SK-N-SH (cell line): Measurements from ENCODE around the gene SKP2. TPM values are rescaled to one million over a fixed set of nuclear protein-coding genes. Genes with fewer than 3 reads are reported as not detected.

Source experiments
- CTCF ChIA-PET: fragments of 300-600, 350-600 bp; formaldehyde crosslinking; extraction: SDS; loops from one replicate; lab custom pipeline; 2021; lab: Yijun Ruan, JAX
- POLR2A ChIA-PET: fragments of 350-600 bp; sonication (Branson Sonifier 250); formaldehyde crosslinking; extraction: SDS; loops from one replicate; lab custom pipeline; 2020; ENCODE audit warnings: antibody characterized with exemption, inconsistent platforms; lab: Yijun Ruan, JAX
- DNase-seq: peaks from one replicate; pipeline ENCODE4 v3.0.0; 2012
- H2AFZ ChIP-seq: fragments of 200-600 bp; sonication (generic); 2 replicates; pipeline ENCODE4 v1.8.1; 2016; ENCODE audit warnings: antibody characterized with exemption, mild to moderate bottlenecking, low read depth
- H3F3A ChIP-seq: fragments of 200-600 bp; sonication (generic); replicated peaks from 2 replicates; pipeline ENCODE3; 2016; ENCODE audit warnings: antibody characterized with exemption, mild to moderate bottlenecking; ENCODE audit not compliant: insufficient read depth
- H3K27ac ChIP-seq, 2 experiments: fragments of 200-500 bp in 1 of 2; fragments of 200-600 bp in 1 of 2; sonication (Bioruptor generic) in 1 of 2; sonication (generic), shearing (Covaris generic) in 1 of 2; 2 replicates each; pipeline versions ENCODE4 v1.5.1 to v1.6.1; 2014 to 2016; ENCODE audit warnings: low read depth in 2 of 2, inconsistent platforms in 1 of 2, low read length in 1 of 2, mild to moderate bottlenecking in 1 of 2, mixed read lengths in 1 of 2
- H3K27me3 ChIP-seq: fragments of 200-600 bp; sonication (generic), shearing (Covaris generic); 2 replicates; pipeline ENCODE4 v1.6.1; 2016; ENCODE audit warnings: mixed run types; ENCODE audit not compliant: insufficient read depth
- H3K36me3 ChIP-seq, 2 experiments: fragments of 200-500 bp in 1 of 2; fragments of 200-600 bp in 1 of 2; sonication (Bioruptor generic) in 1 of 2; sonication (generic) in 1 of 2; replicated peaks in 1 of 2; 2 replicates each; pipeline versions ENCODE3 to v1.5.1; 2014 to 2016; ENCODE audit warnings: low read length in 1 of 2, mild to moderate bottlenecking in 1 of 2; ENCODE audit not compliant: insufficient read depth in 2 of 2, control insufficient read depth in 1 of 2
- H3K4me1 ChIP-seq, 2 experiments: fragments of 200-500 bp in 1 of 2; fragments of 200-600 bp in 1 of 2; sonication (Bioruptor generic) in 1 of 2; sonication (generic), shearing (Covaris generic) in 1 of 2; 2 replicates each; pipeline versions ENCODE4 v1.5.1 to v1.6.1; 2014 to 2016; ENCODE audit warnings: low read depth in 1 of 2, low read length in 1 of 2, mixed run types in 1 of 2; ENCODE audit not compliant: insufficient read depth in 2 of 2, control insufficient read depth in 1 of 2
- H3K4me2 ChIP-seq: fragments of 200-600 bp; sonication (generic), shearing (Covaris generic); 2 replicates; pipeline ENCODE4 v1.6.1; 2017; ENCODE audit warnings: mixed run types
- H3K4me3 ChIP-seq, 2 experiments: fragments of 200-500 bp in 1 of 2; fragments of 200-600 bp in 1 of 2; sonication (Bioruptor generic) in 1 of 2; sonication (generic), shearing (Covaris generic) in 1 of 2; 2 replicates each; pipeline versions ENCODE4 v1.5.1 to v1.8.1; 2014 to 2016; ENCODE audit warnings: low read depth in 2 of 2, inconsistent platforms in 1 of 2, low read length in 1 of 2, mild to moderate bottlenecking in 1 of 2, mixed read lengths in 1 of 2, moderate library complexity in 1 of 2
- H3K79me2 ChIP-seq: fragments of 200-600 bp; sonication (generic); 2 replicates; pipeline ENCODE4 v1.8.1; 2017; ENCODE audit warnings: mild to moderate bottlenecking; ENCODE audit not compliant: insufficient read depth
- H3K9ac ChIP-seq: fragments of 200-600 bp; sonication (generic); 2 replicates; pipeline ENCODE4 v1.6.1; 2017; ENCODE audit warnings: mixed run types
- H3K9me2 ChIP-seq: fragments of 200-600 bp; sonication (generic); 2 replicates; pipeline ENCODE4 v1.6.1; 2017; ENCODE audit warnings: mixed run types
- H3K9me3 ChIP-seq: fragments of 200-600 bp; sonication (generic); 2 replicates; pipeline ENCODE4 v1.6.1; 2017; ENCODE audit warnings: mixed run types, mild to moderate bottlenecking, moderate library complexity
- H4K20me1 ChIP-seq: fragments of 200-600 bp; sonication (generic); 2 replicates; pipeline ENCODE4 v1.6.1; 2017; ENCODE audit warnings: mild to moderate bottlenecking, mixed run types; ENCODE audit not compliant: insufficient read depth
- CHD2 ChIP-seq: fragments of 150-350 bp; IDR thresholded peaks from 2 replicates; pipeline ENCODE4 v1.6.1; 2018; ENCODE audit warnings: low read length; ENCODE audit not compliant: partially characterized antibody
- EZH2phosphoT487 ChIP-seq: fragments of 200-600 bp; sonication (generic); IDR thresholded peaks from 2 replicates; pipeline ENCODE4 v1.6.1; 2017; ENCODE audit warnings: low read depth, mixed run types, mild to moderate bottlenecking, antibody characterized with exemption, moderate library complexity, borderline replicate concordance
- FOSL2 ChIP-seq: IDR thresholded peaks from 2 replicates; pipeline ENCODE4 v1.4.0; 2012; ENCODE audit warnings: low read depth, mild to moderate bottlenecking, moderate library complexity, borderline replicate concordance
- FOXJ3 ChIP-seq: sonication (generic); formaldehyde crosslinking; IDR thresholded peaks from 2 replicates; pipeline ENCODE4 v1.5.1; 2020; ENCODE audit warnings: mild to moderate bottlenecking, missing genetic modification reagents
- FOXM1 ChIP-seq: IDR thresholded peaks from 2 replicates; pipeline ENCODE4 v1.4.0; 2012; ENCODE audit warnings: low read depth, mild to moderate bottlenecking
- GATA2 ChIP-seq: sonication (generic); formaldehyde crosslinking; IDR thresholded peaks from 2 replicates; pipeline ENCODE4 v1.5.0; 2020; ENCODE audit warnings: mild to moderate bottlenecking, missing genetic modification reagents
- JUND ChIP-seq: IDR thresholded peaks from 2 replicates; pipeline ENCODE4 v1.4.0; 2012
- MXI1 ChIP-seq: IDR thresholded peaks from 2 replicates; pipeline ENCODE4 v1.6.1; 2012; ENCODE audit warnings: mild to moderate bottlenecking, low read depth, low read length, improper control_type of control experiment
- NFIC ChIP-seq: IDR thresholded peaks from 2 replicates; pipeline ENCODE4 v1.4.0; 2012; ENCODE audit warnings: borderline replicate concordance
- NRF1 ChIP-seq: IDR thresholded peaks from 2 replicates; pipeline ENCODE4 v1.6.1; 2012; ENCODE audit warnings: low read depth, mild to moderate bottlenecking, low read length
- POLR2AphosphoS5 ChIP-seq: IDR thresholded peaks from 2 replicates; pipeline ENCODE4 v1.6.1; 2012; ENCODE audit warnings: low read depth, low read length
- RAD21 ChIP-seq: IDR thresholded peaks from 2 replicates; pipeline ENCODE4 v1.6.1; 2012; ENCODE audit warnings: mild to moderate bottlenecking, low read length
- RCOR1 ChIP-seq: fragments of 150-350 bp; IDR thresholded peaks from 2 replicates; pipeline ENCODE4 v1.6.1; 2017; ENCODE audit warnings: antibody characterized with exemption, low read length
- RXRA ChIP-seq: IDR thresholded peaks from 2 replicates; pipeline ENCODE4 v1.4.0; 2012; ENCODE audit warnings: low read depth, mild to moderate bottlenecking, borderline replicate concordance
- TCF12 ChIP-seq: IDR thresholded peaks from 2 replicates; pipeline ENCODE4 v1.4.0; 2012
- USF1 ChIP-seq: IDR thresholded peaks from 2 replicates; pipeline ENCODE4 v1.4.0; 2012; ENCODE audit warnings: low read depth, borderline replicate concordance
- YY1 ChIP-seq: IDR thresholded peaks from 2 replicates; pipeline ENCODE4 v1.4.0; 2012; ENCODE audit warnings: low read depth, mild to moderate bottlenecking
- WGBS: methylation state at CpG from one replicate; pipeline ENCODE4 v1.1.6; 2017; ENCODE audit warnings: low lambda C conversion rate; 5-methylcytosine and 5-hydroxymethylcytosine counted together
- polyA plus RNA-seq, 3 experiments: library from polyadenylated mRNA; depleted of rRNA; stranded (reverse); fragments of >200 nt; gene quantifications; 2 replicates each; pipeline ENCODE4 v1.2.3, GENCODE V29; 2012
- TF ChIP-seq, protein P1 (sequence below): fragments of 150-350 bp; IDR thresholded peaks from 2 replicates; pipeline ENCODE4 v1.6.1; 2016; ENCODE audit warnings: mild to moderate bottlenecking, low read depth, low read length
- TF ChIP-seq, protein P2 (sequence below): IDR thresholded peaks from 2 replicates; pipeline ENCODE4 v1.6.1; 2012; ENCODE audit warnings: mild to moderate bottlenecking, low read depth, low read length, moderate library complexity

SKP2 gene
- polyA plus RNA-seq, 1 of the 3 experiments (the other 2 are of a cell fraction), result 12.4 TPM

DNA sequence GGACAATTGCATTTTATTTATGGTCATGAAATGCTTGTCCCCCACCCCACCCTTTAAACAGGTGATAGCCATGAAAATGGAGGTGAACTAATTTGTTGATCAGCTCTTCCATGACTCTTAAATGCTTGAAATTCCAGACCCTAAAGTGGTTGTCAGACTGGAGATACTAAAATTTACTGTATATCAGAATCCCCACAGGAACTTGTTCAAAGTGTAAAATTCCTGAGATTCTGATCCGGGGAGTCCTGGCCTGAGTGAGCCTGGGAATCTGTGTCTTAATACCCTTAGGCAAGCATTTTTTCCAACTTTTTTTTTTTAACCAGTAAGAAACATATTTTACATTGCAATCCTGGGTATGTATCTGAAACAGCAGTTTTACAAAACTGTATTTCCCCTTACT, 4.7 kb downstream of the SKP2 start:
- peaks cover 75% of the 10 kb centered on the region for H3K79me2 ChIP-seq
- no peak overlapping the region for H3K4me2 ChIP-seq
- no peak overlapping the region for H3K9ac ChIP-seq
- no peaks in the 10 kb centered on the region for H3K9me2 ChIP-seq
- no peak overlapping the region for H2AFZ ChIP-seq
- H3K36me3 ChIP-seq, result peaks cover 39 to 53% of the 10 kb centered on the region in 2 experiments
- TF ChIP-seq MXI1 (no peak), NRF1 (no peak), USF1 (no peak), JUND (no peak), EZH2phosphoT487 (no peak)
- H3K9me3 ChIP-seq, result no peaks in the 10 kb centered on the region
- no peaks in the 10 kb centered on the region for H3F3A ChIP-seq
- DNase-seq, result no peak
- H3K27me3 ChIP-seq, result no peaks in the 10 kb centered on the region
- H3K27ac ChIP-seq, result peak overlapping the region in 1 of 2 experiments; percentile 99; a peak in 2 of 4 replicates
- H4K20me1 ChIP-seq, result no peaks in the 10 kb centered on the region
- ChIA-PET POLR2A (no interaction called here), CTCF (interaction anchor here (1.0 to 2.1 kb wide), 3 partner anchors 10 to 85 kb away, joined by 3 to 7 read pairs (median 4); partner anchors contain the start of gene NADK2)
- no peak overlapping the region for H3K4me3 ChIP-seq
- 50% methylated on average over 1 of the region's 1 CpG for WGBS
- H3K4me1 ChIP-seq, result peaks cover 46 to 66% of the 10 kb centered on the region in 2 experiments

DNA sequence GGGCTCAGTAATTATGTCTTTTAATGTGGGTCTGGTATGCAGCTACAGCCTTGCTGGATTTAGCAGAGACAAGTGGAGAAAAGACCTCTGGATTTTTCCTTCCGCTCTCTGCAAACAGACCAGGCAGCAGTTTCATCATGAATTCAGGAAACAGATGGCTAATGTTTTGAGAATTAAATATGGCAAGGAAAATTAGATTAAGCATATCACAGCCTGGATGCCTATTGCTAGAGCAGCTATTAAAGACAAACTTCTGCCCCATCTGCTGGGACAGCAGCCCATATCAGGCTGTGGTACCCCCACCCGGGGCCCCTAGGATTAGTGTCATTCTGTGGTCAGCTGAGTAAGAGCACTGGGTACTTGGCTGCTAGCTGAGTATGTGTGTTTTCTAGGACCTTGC, 6.2 kb downstream of the SKP2 start:
- CTCF ChIA-PET, result interaction anchor here (1.0 to 2.2 kb wide), 4 partner anchors 20 to 83 kb away, joined by 3 to 10 read pairs (median 6); partner anchors contain the start of gene NADK2
- Histone ChIP-seq H3K4me1 (peaks cover 46 to 63% of the 10 kb centered on the region in 2 experiments), H3K9ac (no peak overlapping the region)
- TF ChIP-seq YY1, result no peak
- TF ChIP-seq POLR2AphosphoS5, result peak; percentile 80; the same call in 1 of the 2 replicates
- TF ChIP-seq CHD2, result peak; percentile 71
- TF ChIP-seq GATA2 (CRISPR knock-in tag), result peak; percentile 74
- no peak for TF ChIP-seq FOSL2
- TF ChIP-seq, protein P1, sequence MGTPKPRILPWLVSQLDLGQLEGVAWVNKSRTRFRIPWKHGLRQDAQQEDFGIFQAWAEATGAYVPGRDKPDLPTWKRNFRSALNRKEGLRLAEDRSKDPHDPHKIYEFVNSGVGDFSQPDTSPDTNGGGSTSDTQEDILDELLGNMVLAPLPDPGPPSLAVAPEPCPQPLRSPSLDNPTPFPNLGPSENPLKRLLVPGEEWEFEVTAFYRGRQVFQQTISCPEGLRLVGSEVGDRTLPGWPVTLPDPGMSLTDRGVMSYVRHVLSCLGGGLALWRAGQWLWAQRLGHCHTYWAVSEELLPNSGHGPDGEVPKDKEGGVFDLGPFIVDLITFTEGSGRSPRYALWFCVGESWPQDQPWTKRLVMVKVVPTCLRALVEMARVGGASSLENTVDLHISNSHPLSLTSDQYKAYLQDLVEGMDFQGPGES, result no peak
- TF ChIP-seq RAD21, result peak; percentile 40; the same call in 1 of the 2 replicates
- peak; percentile 43; the same call in 1 of the 2 replicates for TF ChIP-seq FOXM1
- TF ChIP-seq MXI1, result peak; percentile 54; the same call in 1 of the 2 replicates
- TF ChIP-seq, protein P2, sequence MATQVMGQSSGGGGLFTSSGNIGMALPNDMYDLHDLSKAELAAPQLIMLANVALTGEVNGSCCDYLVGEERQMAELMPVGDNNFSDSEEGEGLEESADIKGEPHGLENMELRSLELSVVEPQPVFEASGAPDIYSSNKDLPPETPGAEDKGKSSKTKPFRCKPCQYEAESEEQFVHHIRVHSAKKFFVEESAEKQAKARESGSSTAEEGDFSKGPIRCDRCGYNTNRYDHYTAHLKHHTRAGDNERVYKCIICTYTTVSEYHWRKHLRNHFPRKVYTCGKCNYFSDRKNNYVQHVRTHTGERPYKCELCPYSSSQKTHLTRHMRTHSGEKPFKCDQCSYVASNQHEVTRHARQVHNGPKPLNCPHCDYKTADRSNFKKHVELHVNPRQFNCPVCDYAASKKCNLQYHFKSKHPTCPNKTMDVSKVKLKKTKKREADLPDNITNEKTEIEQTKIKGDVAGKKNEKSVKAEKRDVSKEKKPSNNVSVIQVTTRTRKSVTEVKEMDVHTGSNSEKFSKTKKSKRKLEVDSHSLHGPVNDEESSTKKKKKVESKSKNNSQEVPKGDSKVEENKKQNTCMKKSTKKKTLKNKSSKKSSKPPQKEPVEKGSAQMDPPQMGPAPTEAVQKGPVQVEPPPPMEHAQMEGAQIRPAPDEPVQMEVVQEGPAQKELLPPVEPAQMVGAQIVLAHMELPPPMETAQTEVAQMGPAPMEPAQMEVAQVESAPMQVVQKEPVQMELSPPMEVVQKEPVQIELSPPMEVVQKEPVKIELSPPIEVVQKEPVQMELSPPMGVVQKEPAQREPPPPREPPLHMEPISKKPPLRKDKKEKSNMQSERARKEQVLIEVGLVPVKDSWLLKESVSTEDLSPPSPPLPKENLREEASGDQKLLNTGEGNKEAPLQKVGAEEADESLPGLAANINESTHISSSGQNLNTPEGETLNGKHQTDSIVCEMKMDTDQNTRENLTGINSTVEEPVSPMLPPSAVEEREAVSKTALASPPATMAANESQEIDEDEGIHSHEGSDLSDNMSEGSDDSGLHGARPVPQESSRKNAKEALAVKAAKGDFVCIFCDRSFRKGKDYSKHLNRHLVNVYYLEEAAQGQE, result 0 out of 2 replicates have a peak, but pooled peaks have one; percentile 39
- peak; percentile 22; the same call in 1 of the 2 replicates for TF ChIP-seq JUND
- TF ChIP-seq TCF12, result peak; percentile 91
- TF ChIP-seq NFIC, result 0 out of 2 replicates have a peak, but pooled peaks have one; percentile 20
- TF ChIP-seq RCOR1, result peak; percentile 95
- TF ChIP-seq RXRA, result peak; percentile 23; the same call in 1 of the 2 replicates
- no peak for TF ChIP-seq EZH2phosphoT487
- 0 out of 2 replicates have a peak, but pooled peaks have one; percentile 6 for TF ChIP-seq USF1
- TF ChIP-seq FOXJ3 (CRISPR knock-in tag), result peak; percentile 77; the same call in 1 of the 2 replicates

More for the DNA sequence above, 6.2 kb downstream of the SKP2 start:
- no peaks in the 10 kb centered on the region for H3K9me2 ChIP-seq
- H3F3A ChIP-seq, result no peaks in the 10 kb centered on the region
- peak; percentile 76 for DNase-seq
- no peaks in the 10 kb centered on the region for H3K27me3 ChIP-seq
- H2AFZ ChIP-seq, result no peak overlapping the region
- POLR2A ChIA-PET, result interaction anchor here (1.0 kb wide), 1 partner anchor 83 kb away, joined by 6 read pairs; the partner anchor contains the start of gene NADK2
- H3K79me2 ChIP-seq, result peaks cover 63% of the 10 kb centered on the region
- H3K9me3 ChIP-seq, result no peaks in the 10 kb centered on the region
- H3K4me2 ChIP-seq, result peak overlapping the region; percentile 7; the same call in 1 of the 2 replicates
- no peaks in the 10 kb centered on the region for H4K20me1 ChIP-seq
- peaks cover 44 to 68% of the 10 kb centered on the region in 2 experiments for H3K36me3 ChIP-seq
- peak overlapping the region in 1 of 2 experiments; percentile 1; a peak in 1 of 4 replicates for H3K4me3 ChIP-seq
- 33% methylated on average over 2 of the region's 2 CpGs for WGBS
- H3K27ac ChIP-seq, result peak overlapping the region; percentile 50 to 99; a peak in 3 of 4 replicates
